Measurements from ENCODE around the gene ATP1A4. TPM values are rescaled to one million over a fixed set of nuclear protein-coding genes. Genes with fewer than 3 reads are reported as not detected.

The ATP1A4 gene
- total and polyA plus RNA-seq, 2 of the 8 experiments (the other 6 are each of a cell fraction or from before 2014, with no cell fraction given), result 0.48 to 0.61 TPM

DNA sequence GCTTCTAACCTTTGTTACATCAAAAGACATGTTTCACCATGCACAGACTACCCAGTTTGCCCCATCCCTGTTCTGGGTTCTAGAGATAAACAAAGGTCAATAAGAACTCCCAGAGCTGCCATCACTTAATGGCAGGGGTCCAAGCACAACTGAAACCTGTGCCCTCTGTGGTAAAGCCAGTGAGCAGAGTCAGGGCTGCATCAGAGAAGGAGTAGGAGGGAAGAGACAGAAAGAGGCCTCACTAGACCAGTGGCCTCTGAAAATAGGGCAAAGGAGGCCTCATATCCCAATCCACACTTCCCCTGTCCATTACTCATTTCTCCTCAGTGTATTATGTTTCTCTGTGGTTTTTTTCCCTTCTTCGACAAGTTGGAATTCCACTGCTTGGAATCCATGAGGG lies 25.7 kb upstream of the ATP1A4 start:
- Histone ChIP-seq H2BK120ac (replicated peaks; ENCODE audit: low read depth, low read length) (no peak overlapping the region), H4K91ac (replicated peaks; ENCODE audit: insufficient read length, low read length) (no peak overlapping the region), H3K79me1 (ENCODE audit: low read depth, low read length) (peaks cover 3% of the 10 kb centered on the region; the same call in 1 of the 2 replicates), H4K20me1 (replicated peaks in 1 of 2; ENCODE audit: control insufficient read depth in 1 of 2, insufficient read depth in 2 of 2, low read length in 2 of 2) (peaks cover 0 to 1% of the 10 kb centered on the region in 2 experiments), H3K4me3 (ENCODE audit: extremely low read depth in 1 of 4, insufficient read depth in 2 of 4, low read depth in 3 of 4, low read length in 4 of 4) (no peak overlapping the region), H3K27me3 (replicated peaks in 1 of 4; ENCODE audit: control insufficient read depth in 3 of 4, extremely low read depth in 1 of 4, insufficient read depth in 3 of 4, low read length in 3 of 4) (no peaks in the 10 kb centered on the region), H3K4ac (replicated peaks; ENCODE audit: insufficient read length, low read depth, low read length) (no peak overlapping the region), H3K23ac (ENCODE audit: insufficient read length) (no peak overlapping the region), H2BK15ac (ENCODE audit: low read length) (no peak overlapping the region), H2BK5ac (ENCODE audit: low read depth, low read length) (no peak overlapping the region), H3K27ac (ENCODE audit: low read depth, low read length) (no peak overlapping the region), H4K5ac (ENCODE audit: insufficient read length, low read depth, low read length) (no peak overlapping the region), H3K9ac (replicated peaks in 1 of 4; ENCODE audit: extremely low read depth in 1 of 4, low read depth in 3 of 4, low read length in 3 of 4) (no peak overlapping the region), H2BK20ac (ENCODE audit: low read length) (no peak overlapping the region), H3K56ac (replicated peaks; ENCODE audit: insufficient read length, low read depth, low read length) (no peak overlapping the region), H3K4me2 (ENCODE audit: insufficient read depth in 1 of 2, low read depth in 2 of 2, low read length in 2 of 2) (no peak overlapping the region), H4K8ac (ENCODE audit: extremely low read depth, insufficient read depth, low read length) (no peak overlapping the region), H3K23me2 (ENCODE audit: low read depth, low read length) (no peaks in the 10 kb centered on the region), H2BK12ac (ENCODE audit: low read depth, low read length) (no peak overlapping the region), H3K4me1 (replicated peaks in 1 of 4; ENCODE audit: control insufficient read depth in 3 of 4, insufficient read depth in 4 of 4, low read length in 3 of 4) (peaks cover 0 to 6% (median 0%) of the 10 kb centered on the region in 4 experiments; a peak in 2 of 7 replicates), H3K14ac (ENCODE audit: insufficient read length) (no peak overlapping the region), H3K18ac (ENCODE audit: extremely low read depth, low read length) (no peak overlapping the region), H2AK5ac (ENCODE audit: low read depth, low read length) (no peak overlapping the region), H2AFZ (ENCODE audit: low read length) (no peak overlapping the region), H3K36me3 (ENCODE audit: control insufficient read depth in 2 of 4, insufficient read depth in 4 of 4, low read length in 3 of 4) (peaks cover 9 to 61% (median 53%) of the 10 kb centered on the region in 4 experiments; a peak in 7 of 8 replicates), H3K79me2 (ENCODE audit: control insufficient read depth in 1 of 2, insufficient read depth in 2 of 2, low read length in 2 of 2) (no peaks in the 10 kb centered on the region), H3K9me3 (ENCODE audit: insufficient read depth in 2 of 2, low read depth in 1 of 2, low read length in 1 of 2) (no peaks in the 10 kb centered on the region)
- DNase-seq (ENCODE audit: low read depth in 1 of 2, low spot score in 2 of 2), result no peak
- CTCF ChIA-PET (ENCODE audit: partially characterized antibody), result interaction anchor here (0.7 to 18.1 kb wide), 14 partner anchors 12 to 117 kb away, joined by 3 to 256 read pairs (median 6); partner anchors contain the start of genes ATP1A2 and IGSF8
- FAIRE-seq, result no peak
- TF ChIP-seq TCF12 (IDR thresholded peaks at IDR 0.05; ENCODE audit: low read depth, low read length), result no peak
- WGBS, 2 experiments (ENCODE audit: extremely low coverage in 1 of 2, insufficient coverage in 1 of 2, insufficient read length in 1 of 2, insufficient replicate concordance in 2 of 2, low coverage in 1 of 2, low lambda C conversion rate in 2 of 2, missing lambda C conversion rate in 1 of 2), result 73% methylated on average over 1 of the region's 1 CpG; no CpG with 5 or more reads in 1 of the 2 experiments
- POLR2A ChIA-PET (ENCODE audit: partially characterized antibody), result interaction anchor here (0.6 to 8.1 kb wide), 5 partner anchors 15 to 869 kb away, joined by 3 to 56 read pairs (median 4); no protein-coding TSS in a partner anchor
